Measurements from ENCODE around the gene PPP2R1B.

PPP2R1B gene

GRCh38 chr11:111680486-111681175, 85.6 kb downstream of the PPP2R1B start:
- Histone ChIP-seq H3K36me3 (ENCODE audit: control insufficient read depth in 2 of 2, insufficient read depth in 2 of 2, low read length in 2 of 2) (peaks cover 0 to 10% of the 10 kb centered on the region in 2 donors), H3K9ac (ENCODE audit: low read depth in 1 of 2, low read length in 2 of 2) (no peak overlapping the region), H3K4me1 (ENCODE audit: control insufficient read depth in 2 of 2, insufficient read depth in 2 of 2, low read length in 2 of 2) (no peaks in the 10 kb centered on the region), H3K27me3 (ENCODE audit: control insufficient read depth in 2 of 2, insufficient read depth in 2 of 2, low read length in 2 of 2) (no peaks in the 10 kb centered on the region), H3K4me3 (ENCODE audit: low read length in 2 of 2) (no peak overlapping the region), H3K9me3 (ENCODE audit: control insufficient read depth in 2 of 2, low read length in 2 of 2) (no peaks in the 10 kb centered on the region), H3K27ac (ENCODE audit: low read depth in 2 of 2, low read length in 2 of 2) (no peak overlapping the region)
